ENCODE measurements around the gene MORN1. TPM values are rescaled to one million over a fixed set of nuclear protein-coding genes. Genes with fewer than 3 reads are reported as not detected.

The MORN1 gene
- total RNA-seq, 2 experiments from 2014 or later = 5.3 to 6.5 TPM

DNA sequence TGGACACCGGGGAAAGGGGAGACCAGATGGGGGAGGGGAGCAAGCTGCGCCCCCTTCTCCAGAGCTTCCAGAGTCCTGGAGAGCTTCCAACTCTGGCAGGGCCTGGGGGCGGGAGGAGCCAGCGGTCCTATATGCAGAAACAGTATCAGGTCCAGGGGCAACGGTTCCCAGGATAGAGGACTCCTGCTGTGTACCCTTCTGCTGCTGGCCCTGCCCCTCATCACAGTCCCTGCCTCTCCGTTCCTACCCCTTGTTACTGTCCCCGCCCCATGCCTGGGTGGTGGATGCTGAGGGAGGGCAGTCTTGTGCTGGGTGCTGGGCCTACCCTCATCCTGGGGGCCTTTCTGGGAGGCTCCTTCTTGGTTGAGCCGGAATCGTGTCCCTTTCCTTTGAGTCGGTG lies 40.2 kb upstream of the MORN1 start:
- H3K27me3 ChIP-seq (ENCODE audit: control insufficient read depth in 1 of 2, insufficient read depth in 2 of 2, low read length in 2 of 2) = no peaks in the 10 kb centered on the region
- ChIA-PET POLR2A (no interaction called here), CTCF (no interaction called here)
- DNase-seq (no peak), ATAC-seq (ENCODE audit: poor library complexity) (no peak)
- no peaks in the 10 kb centered on the region for H3K9me3 Mint-ChIP-seq
- peaks cover 8% of the 10 kb centered on the region for H3K36me3 ChIP-seq (ENCODE audit: insufficient read depth, low read length)
- no peak overlapping the region for H3K27ac Mint-ChIP-seq
- TF ChIP-seq, protein P1, sequence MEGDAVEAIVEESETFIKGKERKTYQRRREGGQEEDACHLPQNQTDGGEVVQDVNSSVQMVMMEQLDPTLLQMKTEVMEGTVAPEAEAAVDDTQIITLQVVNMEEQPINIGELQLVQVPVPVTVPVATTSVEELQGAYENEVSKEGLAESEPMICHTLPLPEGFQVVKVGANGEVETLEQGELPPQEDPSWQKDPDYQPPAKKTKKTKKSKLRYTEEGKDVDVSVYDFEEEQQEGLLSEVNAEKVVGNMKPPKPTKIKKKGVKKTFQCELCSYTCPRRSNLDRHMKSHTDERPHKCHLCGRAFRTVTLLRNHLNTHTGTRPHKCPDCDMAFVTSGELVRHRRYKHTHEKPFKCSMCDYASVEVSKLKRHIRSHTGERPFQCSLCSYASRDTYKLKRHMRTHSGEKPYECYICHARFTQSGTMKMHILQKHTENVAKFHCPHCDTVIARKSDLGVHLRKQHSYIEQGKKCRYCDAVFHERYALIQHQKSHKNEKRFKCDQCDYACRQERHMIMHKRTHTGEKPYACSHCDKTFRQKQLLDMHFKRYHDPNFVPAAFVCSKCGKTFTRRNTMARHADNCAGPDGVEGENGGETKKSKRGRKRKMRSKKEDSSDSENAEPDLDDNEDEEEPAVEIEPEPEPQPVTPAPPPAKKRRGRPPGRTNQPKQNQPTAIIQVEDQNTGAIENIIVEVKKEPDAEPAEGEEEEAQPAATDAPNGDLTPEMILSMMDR (IDR thresholded peaks at IDR 0.05) = no peak
- no peaks in the 10 kb centered on the region for H3K27me3 Mint-ChIP-seq
- intact Hi-C loops (cut with DNase I, micrococcal nuclease) = no loop called here
- H3K36me3 Mint-ChIP-seq (ENCODE audit: low read depth) = no peaks in the 10 kb centered on the region
- H3K27ac ChIP-seq (ENCODE audit: low read depth in 1 of 2, low read length in 2 of 2) = no peak overlapping the region
- no peak overlapping the region for H3K4me3 Mint-ChIP-seq
- H3K9me3 ChIP-seq (ENCODE audit: control insufficient read depth in 1 of 2, insufficient read depth in 1 of 2, low read length in 2 of 2) = peaks cover 0 to 30% of the 10 kb centered on the region in 2 experiments
- H3K4me1 ChIP-seq (ENCODE audit: insufficient read depth, low read length) = peaks cover 12% of the 10 kb centered on the region
- H3K4me1 Mint-ChIP-seq (ENCODE audit: low read depth) = no peaks in the 10 kb centered on the region
- no peak overlapping the region for H3K4me3 ChIP-seq (ENCODE audit: low read length)

DNA sequence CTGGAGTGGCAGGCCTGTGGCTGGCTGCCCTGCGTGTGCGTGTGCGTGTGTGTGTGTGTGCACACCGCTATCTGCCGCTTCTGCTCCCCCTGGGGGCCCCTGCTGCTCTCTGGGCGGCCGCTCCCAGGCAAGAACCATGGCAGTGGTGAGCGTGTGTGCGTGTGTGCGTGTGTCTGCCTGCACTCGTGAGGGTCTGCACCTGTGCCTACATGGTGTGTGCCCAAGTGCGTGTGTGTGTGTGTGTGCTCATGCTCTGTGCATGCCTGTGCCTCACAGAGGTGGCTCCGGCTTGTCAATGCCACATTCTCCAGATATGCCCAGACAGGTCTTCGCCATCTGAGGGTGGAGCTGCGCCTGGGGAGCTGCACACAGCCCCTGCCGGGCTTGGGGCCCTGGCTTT lies 39.7 kb upstream of the MORN1 start:
- ATAC-seq (ENCODE audit: poor library complexity) = no peak
- Histone ChIP-seq H3K4me1 (ENCODE audit: insufficient read depth, low read length) (peaks cover 12% of the 10 kb centered on the region), H3K9me3 (ENCODE audit: control insufficient read depth in 1 of 2, insufficient read depth in 1 of 2, low read length in 2 of 2) (peaks cover 0 to 30% of the 10 kb centered on the region in 2 experiments), H3K36me3 (ENCODE audit: insufficient read depth, low read length) (peaks cover 8% of the 10 kb centered on the region), H3K27me3 (ENCODE audit: control insufficient read depth in 1 of 2, insufficient read depth in 2 of 2, low read length in 2 of 2) (no peaks in the 10 kb centered on the region), H3K4me3 (ENCODE audit: low read length) (no peak overlapping the region), H3K27ac (ENCODE audit: low read depth in 1 of 2, low read length in 2 of 2) (no peak overlapping the region)
- ChIA-PET POLR2A (no interaction called here), CTCF (no interaction called here)
- Mint-ChIP-seq H3K27ac (no peak overlapping the region), H3K4me1 (ENCODE audit: low read depth) (no peaks in the 10 kb centered on the region), H3K4me3 (no peak overlapping the region), H3K36me3 (ENCODE audit: low read depth) (no peaks in the 10 kb centered on the region), H3K27me3 (no peaks in the 10 kb centered on the region), H3K9me3 (no peaks in the 10 kb centered on the region)
- no peak for DNase-seq
- TF ChIP-seq, protein P1 (IDR thresholded peaks at IDR 0.05) = no peak
- intact Hi-C loops (cut with DNase I, micrococcal nuclease) = no loop called here

- H3K9me3 ChIP-seq (ENCODE audit: control insufficient read depth in 1 of 2, insufficient read depth in 1 of 2, low read length in 2 of 2) = peaks cover 0 to 25% of the 10 kb centered on the region in 2 experiments
- no peak for ATAC-seq (ENCODE audit: poor library complexity)
- no peaks in the 10 kb centered on the region for H3K27me3 ChIP-seq (ENCODE audit: control insufficient read depth in 1 of 2, insufficient read depth in 2 of 2, low read length in 2 of 2)
- Mint-ChIP-seq H3K4me1 (ENCODE audit: low read depth) (no peaks in the 10 kb centered on the region), H3K9me3 (no peaks in the 10 kb centered on the region), H3K27me3 (no peaks in the 10 kb centered on the region), H3K27ac (no peak overlapping the region), H3K36me3 (ENCODE audit: low read depth) (no peaks in the 10 kb centered on the region), H3K4me3 (no peak overlapping the region)
- H3K4me3 ChIP-seq (ENCODE audit: low read length) = no peak overlapping the region
- POLR2A ChIA-PET = interaction anchor here (0.9 kb wide), 1 partner anchor 15 kb away, joined by 4 read pairs; no protein-coding TSS in a partner anchor
- no peak for DNase-seq
- H3K27ac ChIP-seq (ENCODE audit: low read depth in 1 of 2, low read length in 2 of 2) = no peak overlapping the region
- CTCF ChIA-PET = no interaction called here
- intact Hi-C loops (cut with DNase I, micrococcal nuclease) = no loop called here
- H3K4me1 ChIP-seq (ENCODE audit: insufficient read depth, low read length) = peaks cover 12% of the 10 kb centered on the region
- TF ChIP-seq, protein P1 (IDR thresholded peaks at IDR 0.05) = no peak
- peaks cover 8% of the 10 kb centered on the region for H3K36me3 ChIP-seq (ENCODE audit: insufficient read depth, low read length)
Observed at GRCh38 chr1:2430592-2430973, 39.2 kb upstream of the MORN1 start.

Measured in CD4-positive, alpha-beta T cell (primary cell).